HG03520 (cell line): Measurements from ENCODE around the gene ATP1B3.
"Not testable (repeated sequence)": the region's sequence is repeated elsewhere in the genome, so short reads cannot be mapped to it uniquely, and the experiment has no call there.

Experiments used
- ATAC-seq: cut with Tn5 transposase; IDR thresholded peaks from one replicate; pipeline ENCODE4 v1.9.1; 2021; ENCODE audit warnings: mild to moderate bottlenecking, moderate library complexity; ENCODE audit not compliant: unreplicated experiment

The ATP1B3 gene

DNA sequence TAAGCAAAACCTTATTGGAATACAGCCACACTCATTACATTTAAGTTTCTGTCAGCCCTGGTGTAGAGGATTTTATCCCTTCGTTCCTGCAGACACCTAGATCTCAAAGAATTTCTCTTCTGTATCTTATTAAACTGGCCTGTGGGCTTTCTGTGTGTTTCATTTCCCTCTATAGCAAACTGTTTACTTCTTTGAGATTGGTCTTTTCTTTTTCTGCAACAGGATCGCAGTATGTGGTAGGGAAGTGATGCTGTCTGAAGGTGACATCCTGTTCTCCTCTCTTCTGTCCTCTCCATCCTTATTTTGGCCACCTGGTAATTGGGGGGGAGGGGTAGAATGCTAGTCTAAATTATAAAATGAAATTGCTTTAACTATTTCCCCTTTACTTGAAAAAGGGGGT lies 25.5 kb downstream of the ATP1B3 start:
- ATAC-seq = no peak

- ATAC-seq = no peak
These were observed 27.8 kb downstream of the ATP1B3 start for GRCh38 chr3:141904203-141904602.

DNA sequence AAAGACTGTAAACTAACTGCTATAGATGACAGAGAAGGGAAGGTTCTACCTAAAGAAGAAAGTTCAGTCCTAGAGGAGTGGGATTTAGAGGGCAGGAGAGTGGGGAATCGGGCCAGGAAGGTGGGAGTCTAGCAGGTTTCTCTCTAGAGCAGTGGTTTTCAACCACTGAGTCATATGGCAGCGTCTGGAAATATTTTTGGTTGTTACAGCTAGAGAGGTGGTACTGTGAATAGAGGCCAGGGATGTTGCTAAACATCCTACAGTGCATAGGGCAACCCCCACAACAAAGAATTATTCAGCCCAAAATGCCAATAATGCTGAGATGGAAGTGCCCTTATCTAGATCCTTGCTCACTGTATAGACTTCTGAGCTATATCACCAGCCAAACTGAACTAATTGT lies 28.7 kb downstream of the ATP1B3 start:
- no peak for ATAC-seq

GRCh38 chr3:141909408-141909807 lies 33.0 kb downstream of the ATP1B3 start:
- no peak for ATAC-seq

- not testable (repeated sequence) for ATAC-seq
These were observed 33.5 kb downstream of the ATP1B3 start for GRCh38 chr3:141909986-141910385.

GRCh38 chr3:141913150-141913811 lies 36.8 kb downstream of the ATP1B3 start:
- ATAC-seq = no peak

DNA sequence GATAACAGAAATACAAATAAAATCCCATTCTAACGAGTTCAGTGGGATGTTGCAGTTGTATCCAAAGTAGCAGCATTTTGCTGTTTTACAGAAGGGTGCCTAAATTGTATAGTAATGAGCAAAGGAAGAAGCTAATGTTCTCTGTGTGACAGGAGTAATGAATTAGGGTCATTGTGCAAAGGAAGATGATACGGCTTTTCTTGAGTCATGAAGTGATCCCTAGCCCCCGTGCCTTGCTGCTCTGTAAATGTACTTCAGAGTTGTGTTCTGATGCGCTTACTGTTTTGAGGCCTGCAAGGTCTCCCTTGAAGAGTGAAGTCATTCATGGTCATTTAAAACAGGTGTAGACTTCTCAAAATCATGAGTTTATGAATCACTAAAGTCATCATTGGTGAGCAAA lies 37.9 kb downstream of the ATP1B3 start:
- ATAC-seq = no peak

GRCh38 chr3:141915016-141915415 lies 38.6 kb downstream of the ATP1B3 start:
- ATAC-seq = no peak

DNA sequence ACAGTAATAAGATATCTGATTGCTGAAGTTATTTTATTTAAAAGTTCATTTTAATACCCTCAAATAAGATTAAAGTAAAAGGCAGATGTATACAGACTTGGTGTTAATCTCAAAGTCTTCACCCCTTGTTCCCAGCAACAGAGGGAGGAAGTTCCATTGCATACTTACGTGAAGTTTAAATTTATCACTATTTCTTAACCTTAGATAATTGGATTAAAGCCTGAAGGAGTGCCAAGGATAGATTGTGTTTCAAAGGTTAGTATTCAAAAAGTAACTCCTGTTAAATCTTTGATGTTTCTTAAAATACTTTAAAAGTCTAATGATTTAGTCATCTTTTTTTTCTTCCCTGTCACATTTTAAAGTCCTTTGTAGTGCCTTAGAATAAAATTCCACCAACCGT lies 39.3 kb downstream of the ATP1B3 start:
- no peak for ATAC-seq

DNA sequence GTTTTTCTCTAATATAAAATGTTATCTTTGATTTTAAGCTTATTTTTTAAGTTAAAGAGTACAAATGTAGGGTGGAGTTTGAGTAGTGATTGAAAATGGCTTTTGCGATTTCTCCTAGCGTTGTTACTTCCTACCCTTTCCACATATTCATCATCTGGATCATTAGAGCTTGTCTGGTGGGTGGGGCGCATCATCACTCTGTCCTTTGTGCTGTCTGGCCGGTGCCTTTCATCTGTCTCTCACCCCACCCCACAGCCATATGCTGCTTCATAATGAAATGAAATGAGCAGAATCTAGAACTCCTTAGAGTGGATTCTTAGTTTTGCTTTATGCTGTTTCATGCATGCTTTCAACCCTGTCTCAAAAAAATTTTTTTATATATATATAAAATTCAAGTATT lies 44.3 kb downstream of the ATP1B3 start:
- no peak for ATAC-seq

DNA sequence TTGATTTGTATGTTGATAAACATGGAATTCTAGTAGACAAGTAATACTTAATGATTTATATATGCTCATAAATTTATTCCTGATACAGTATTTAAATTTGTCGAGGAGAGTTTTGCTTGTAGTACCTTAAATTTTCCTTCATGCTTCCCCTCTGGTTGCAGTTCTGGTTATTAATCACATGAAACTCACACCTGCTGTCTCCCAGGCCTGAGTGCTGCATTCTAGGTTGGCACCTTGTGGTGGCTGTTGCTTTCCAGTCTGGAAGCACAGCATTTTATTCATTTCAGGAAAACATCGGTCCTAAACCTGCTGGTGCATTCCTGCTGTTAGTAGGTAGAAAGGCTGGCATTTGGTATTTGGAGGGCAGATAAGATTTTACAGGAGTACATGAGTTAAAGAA lies 44.9 kb downstream of the ATP1B3 start:
- no peak for ATAC-seq

- ATAC-seq = not testable (repeated sequence)
These were observed 49.2 kb downstream of the ATP1B3 start for GRCh38 chr3:141925677-141926076.

- ATAC-seq = no peak
These were observed 50.5 kb downstream of the ATP1B3 start for GRCh38 chr3:141926929-141927328.

DNA sequence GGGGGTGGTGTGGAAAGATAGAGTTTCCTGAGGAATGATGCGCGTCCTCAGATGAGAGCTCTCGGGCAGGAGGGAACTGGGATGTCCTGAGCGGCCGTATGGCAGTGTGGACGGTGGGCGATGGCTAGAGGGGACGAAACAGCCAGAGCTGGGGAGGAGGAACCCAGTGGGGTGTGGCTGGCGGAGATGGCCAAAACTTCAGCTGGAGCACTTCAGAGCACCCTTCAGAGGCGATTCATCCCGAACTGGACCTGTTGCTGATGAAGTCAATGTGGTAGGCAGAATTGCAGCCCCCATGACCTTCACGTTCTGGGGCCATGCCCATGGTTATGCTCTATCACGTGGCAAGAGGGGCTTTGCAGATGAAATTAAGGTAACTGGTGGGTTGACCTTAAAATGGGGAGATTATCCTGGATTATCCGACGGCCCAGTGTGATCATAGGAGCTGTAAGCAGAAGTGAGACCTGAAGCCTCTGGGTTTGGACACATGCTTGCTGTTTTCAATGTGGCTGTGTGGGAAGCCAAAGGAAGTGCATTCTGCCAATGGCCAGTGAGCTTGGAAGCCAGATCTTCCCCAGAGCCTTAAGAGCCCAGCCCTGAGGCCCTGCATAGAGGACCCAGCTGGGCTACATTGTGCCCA lies 52.3 kb downstream of the ATP1B3 start:
- no peak for ATAC-seq

- no peak for ATAC-seq
These were observed 53.0 kb downstream of the ATP1B3 start for GRCh38 chr3:141929341-141929995.

DNA sequence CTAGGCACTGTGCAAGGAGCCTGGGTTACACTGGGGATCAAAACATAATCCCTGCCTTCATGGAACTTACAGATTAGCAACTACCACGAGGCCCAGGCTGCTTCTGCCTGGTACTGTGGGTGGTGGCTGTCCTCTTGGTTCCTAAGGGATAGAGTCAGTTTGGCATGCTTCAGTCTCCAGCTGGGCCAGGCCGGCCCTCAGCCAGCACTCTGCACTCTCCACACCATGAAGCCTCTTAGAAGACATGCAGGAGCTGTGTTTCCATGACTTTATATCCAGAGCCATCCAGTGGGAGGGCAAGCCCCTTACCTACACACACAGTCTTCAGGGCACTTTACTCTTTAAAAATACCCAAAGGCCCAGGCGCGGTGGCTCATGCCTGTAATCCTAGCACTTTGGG lies 54.4 kb downstream of the ATP1B3 start:
- no peak for ATAC-seq

DNA sequence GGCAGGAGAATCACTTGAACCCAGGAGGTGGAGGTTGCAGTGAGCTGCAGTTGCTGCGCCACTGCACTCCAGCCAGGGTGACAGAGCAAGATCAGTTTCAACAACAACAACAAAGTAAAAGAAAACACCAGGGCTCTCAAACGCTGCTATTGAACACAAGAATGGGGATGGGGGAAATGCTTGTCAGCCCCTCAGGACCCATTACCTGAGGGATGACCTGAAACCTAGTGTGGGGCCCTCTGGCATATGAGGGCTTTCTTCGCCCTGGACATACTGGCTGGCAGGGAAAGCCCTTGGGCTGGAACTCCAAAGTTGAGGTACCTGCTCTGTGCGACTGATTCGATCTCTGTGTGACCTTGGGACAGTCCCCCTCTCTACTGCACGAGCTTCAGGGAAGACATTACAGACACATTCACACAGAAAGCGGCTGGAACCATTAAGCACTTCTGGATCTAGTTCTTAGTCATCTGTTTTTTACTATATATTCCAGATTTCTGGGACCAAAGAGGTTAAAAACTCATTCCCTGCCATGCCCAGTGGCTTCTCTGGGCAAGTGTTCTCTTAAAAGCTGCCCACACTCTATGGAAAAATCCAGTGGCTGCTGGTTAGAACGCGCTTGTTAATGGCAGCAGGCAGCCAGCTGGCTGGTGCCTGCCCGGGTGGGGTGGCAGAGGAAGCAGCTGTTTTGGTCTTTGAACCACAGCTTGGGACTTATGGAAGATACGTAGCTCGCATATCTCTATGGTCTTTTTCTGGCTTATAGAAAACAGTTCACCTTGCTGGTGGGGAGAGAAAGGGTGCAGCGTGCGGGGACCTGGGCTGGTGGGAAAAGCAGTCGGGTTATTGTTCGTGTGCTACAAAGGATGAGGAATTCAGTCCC lies 57.2 kb downstream of the ATP1B3 start:
- ATAC-seq = no peak

DNA sequence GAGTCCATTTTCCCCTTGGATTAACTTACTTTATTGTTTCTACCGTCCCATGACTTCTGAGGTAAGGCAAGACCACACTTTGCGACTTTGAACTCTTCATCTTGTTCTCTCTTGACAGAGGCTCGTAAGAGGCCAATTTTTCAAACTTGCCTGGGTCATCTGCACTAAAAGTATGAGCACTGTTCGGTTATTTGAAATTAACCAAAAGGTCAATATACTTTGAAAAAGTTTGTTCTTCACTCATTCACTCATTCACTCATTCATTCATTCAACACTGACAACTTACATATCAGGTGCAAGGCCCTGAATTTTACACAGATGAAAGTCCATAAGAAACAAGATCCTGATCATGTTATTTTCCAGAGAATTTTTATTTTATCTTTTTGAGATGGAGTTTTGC lies 57.9 kb downstream of the ATP1B3 start:
- no peak for ATAC-seq

GRCh38 chr3:141938011-141938500 lies 61.6 kb downstream of the ATP1B3 start:
- no peak for ATAC-seq

- no peak for ATAC-seq
These were observed 63.3 kb downstream of the ATP1B3 start for GRCh38 chr3:141939759-141940158.

GRCh38 chr3:141940194-141940776 lies 63.8 kb downstream of the ATP1B3 start:
- ATAC-seq = no peak
